ENCODE measurements around the gene BDNF. TPM values are rescaled to one million over a fixed set of nuclear protein-coding genes. Genes with fewer than 3 reads are reported as not detected.

BDNF gene
- total RNA-seq, 4 donors from 2014 or later: 0.93 to 4.6 (median 1.5) TPM

GRCh38 chr11:27619039-27619574 is 81.1 kb downstream of the BDNF start:
- no peak for DNase-seq (ENCODE audit: low spot score in 2 of 2)
- TF ChIP-seq POLR2A (IDR thresholded peaks at IDR 0.05): no peak
- no peak for TF ChIP-seq CTCF (IDR thresholded peaks at IDR 0.05)
- no peak overlapping the region for H3K4me3 ChIP-seq (ENCODE audit: low read depth, poor library complexity, severe bottlenecking)
- intact Hi-C loops (cut with DNase I; ENCODE audit: low total_unique reads): no loop called here
- WGBS, 2 donors: 67 to 70% methylated on average over 5 of the region's 5 CpGs

- DNase-seq (ENCODE audit: low spot score in 2 of 2): no peak
- intact Hi-C loops (cut with DNase I; ENCODE audit: low total_unique reads): no loop called here
- H3K4me3 ChIP-seq (ENCODE audit: low read depth, poor library complexity, severe bottlenecking): no peak overlapping the region
- TF ChIP-seq POLR2A (IDR thresholded peaks at IDR 0.05): no peak
- TF ChIP-seq CTCF (IDR thresholded peaks at IDR 0.05): no peak
- 32 to 40% methylated on average over 2 of the region's 2 CpGs for WGBS, 2 donors
Measured at GRCh38 chr11:27618281-27618915, 81.9 kb downstream of the BDNF start.

- 43 to 50% methylated on average over 2 of the region's 2 CpGs for WGBS, 2 donors
- no peak overlapping the region for H3K4me3 ChIP-seq (ENCODE audit: low read depth, poor library complexity, severe bottlenecking)
- intact Hi-C loops (cut with DNase I; ENCODE audit: low total_unique reads): no loop called here
- TF ChIP-seq CTCF (IDR thresholded peaks at IDR 0.05): no peak
- no peak for TF ChIP-seq POLR2A (IDR thresholded peaks at IDR 0.05)
- DNase-seq (ENCODE audit: low spot score in 2 of 2): no peak
Measured at GRCh38 chr11:27616711-27617110, 83.5 kb downstream of the BDNF start.

DNA sequence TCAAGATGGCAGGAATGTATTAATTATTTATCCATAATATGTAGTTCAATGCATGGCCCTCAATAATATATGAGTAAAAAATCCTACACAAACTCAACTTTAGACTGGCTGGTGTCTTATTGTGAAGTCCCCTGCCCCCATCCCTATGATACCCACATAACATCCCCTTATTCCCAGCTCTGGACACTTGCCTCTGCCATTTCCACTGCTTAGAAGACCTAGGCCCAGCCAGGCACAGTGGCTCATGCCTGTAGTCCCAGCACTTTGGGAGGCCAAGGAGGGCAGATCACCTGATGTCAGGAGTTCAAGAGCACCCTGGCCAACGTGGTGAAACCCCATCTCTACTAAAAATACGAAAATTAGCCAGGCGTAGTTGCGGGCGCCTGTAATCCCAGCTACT is 84.4 kb downstream of the BDNF start:
- DNase-seq (ENCODE audit: low spot score in 2 of 2): no peak
- 95 to 96% methylated on average over 5 of the region's 5 CpGs for WGBS, 2 donors
- intact Hi-C loops (cut with DNase I; ENCODE audit: low total_unique reads): no loop called here
- H3K4me3 ChIP-seq (ENCODE audit: low read depth, poor library complexity, severe bottlenecking): no peak overlapping the region
- no peak for TF ChIP-seq CTCF (IDR thresholded peaks at IDR 0.05)
- TF ChIP-seq POLR2A (IDR thresholded peaks at IDR 0.05): no peak

- no peak for DNase-seq (ENCODE audit: low spot score in 2 of 2)
- TF ChIP-seq POLR2A (IDR thresholded peaks at IDR 0.05) (no peak), CTCF (IDR thresholded peaks at IDR 0.05) (no peak)
- H3K4me3 ChIP-seq (ENCODE audit: low read depth, poor library complexity, severe bottlenecking): no peak overlapping the region
- intact Hi-C loops (cut with DNase I; ENCODE audit: low total_unique reads): no loop called here
Measured at GRCh38 chr11:27614092-27614491, 86.2 kb downstream of the BDNF start.

Measured in lower leg skin (tissue), 4 donors.